ENCODE measurements around the gene NDFIP2. TPM values are rescaled to one million over a fixed set of nuclear protein-coding genes. Genes with fewer than 3 reads are reported as not detected.

Gene NDFIP2
- total and polyA plus RNA-seq, 2 donors (not counting 3 experiments of a cell fraction or from before 2014, with no cell fraction given), result 7.9 to 18.5 TPM

DNA sequence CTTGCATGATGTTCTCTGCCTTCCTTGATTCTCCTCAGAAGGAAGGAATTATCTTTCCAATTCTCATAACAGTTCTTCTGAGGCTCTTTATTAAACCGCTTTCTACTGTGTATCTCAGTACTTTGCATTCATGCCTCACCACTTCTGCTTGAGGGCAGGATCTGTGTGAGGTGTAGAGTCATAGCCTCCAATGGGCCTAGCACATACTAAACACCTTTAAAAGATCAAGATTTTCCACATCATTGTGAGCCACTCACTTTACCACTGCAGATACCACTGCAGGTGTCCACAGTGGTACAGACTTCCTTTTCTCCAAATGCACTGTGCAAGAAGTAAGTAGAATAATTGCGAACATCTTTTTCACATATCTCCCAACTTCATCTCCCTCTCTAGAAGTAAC, 76.7 kb downstream of the NDFIP2 start:
- ChIA-PET POLR2A (no interaction called here), CTCF (no interaction called here)
- Histone ChIP-seq H3K9ac (replicated peaks; ENCODE audit: extremely low read depth, insufficient read depth, low read length) (no peak overlapping the region), H3K27ac (ENCODE audit: insufficient read depth, low read depth, low read length) (no peak overlapping the region), H4K20me1 (replicated peaks; ENCODE audit: control insufficient read depth, extremely low read depth, insufficient read depth, low read length) (no peaks in the 10 kb centered on the region), H2AFZ (ENCODE audit: low read depth, low read length) (no peak overlapping the region), H3K4me3 (replicated peaks in 1 of 3; ENCODE audit: insufficient read depth in 1 of 3, low read depth in 1 of 3, low read length in 3 of 3) (no peak overlapping the region), H3K9me3 (replicated peaks; ENCODE audit: control insufficient read depth, insufficient read depth, low read length) (no peaks in the 10 kb centered on the region), H3K79me2 (ENCODE audit: control insufficient read depth, insufficient read depth, low read length) (no peaks in the 10 kb centered on the region), H3K36me3 (ENCODE audit: control insufficient read depth in 2 of 2, extremely low read depth in 1 of 2, insufficient read depth in 2 of 2, low read length in 2 of 2) (no peaks in the 10 kb centered on the region), H3K9me1 (replicated peaks; ENCODE audit: control insufficient read depth, extremely low read depth, insufficient read depth, low read length) (no peaks in the 10 kb centered on the region), H3K27me3 (ENCODE audit: control insufficient read depth in 2 of 2, insufficient read depth in 2 of 2, low read length in 2 of 2) (no peaks in the 10 kb centered on the region), H3K4me2 (ENCODE audit: insufficient read depth, low read length) (no peak overlapping the region), H3K4me1 (ENCODE audit: control insufficient read depth, extremely low read depth, insufficient read depth, low read length) (no peaks in the 10 kb centered on the region)
- DNase-seq (ENCODE audit: low read depth, low spot score), result no peak
- no peak for FAIRE-seq
- no peak for TF ChIP-seq MYC (IDR thresholded peaks at IDR 0.05; ENCODE audit: low read depth, low read length)
- TF ChIP-seq EZH2 (IDR thresholded peaks at IDR 0.05; ENCODE audit: borderline replicate concordance, low read depth, low read length, severe bottlenecking), result no peak
- TF ChIP-seq POLR2A (IDR thresholded peaks at IDR 0.05; ENCODE audit: low read depth, low read length), result no peak
- no peak for TF ChIP-seq GATA2 (IDR thresholded peaks at IDR 0.05; ENCODE audit: insufficient read depth, insufficient read length, low read depth, low read length)
- TF ChIP-seq, protein P1, sequence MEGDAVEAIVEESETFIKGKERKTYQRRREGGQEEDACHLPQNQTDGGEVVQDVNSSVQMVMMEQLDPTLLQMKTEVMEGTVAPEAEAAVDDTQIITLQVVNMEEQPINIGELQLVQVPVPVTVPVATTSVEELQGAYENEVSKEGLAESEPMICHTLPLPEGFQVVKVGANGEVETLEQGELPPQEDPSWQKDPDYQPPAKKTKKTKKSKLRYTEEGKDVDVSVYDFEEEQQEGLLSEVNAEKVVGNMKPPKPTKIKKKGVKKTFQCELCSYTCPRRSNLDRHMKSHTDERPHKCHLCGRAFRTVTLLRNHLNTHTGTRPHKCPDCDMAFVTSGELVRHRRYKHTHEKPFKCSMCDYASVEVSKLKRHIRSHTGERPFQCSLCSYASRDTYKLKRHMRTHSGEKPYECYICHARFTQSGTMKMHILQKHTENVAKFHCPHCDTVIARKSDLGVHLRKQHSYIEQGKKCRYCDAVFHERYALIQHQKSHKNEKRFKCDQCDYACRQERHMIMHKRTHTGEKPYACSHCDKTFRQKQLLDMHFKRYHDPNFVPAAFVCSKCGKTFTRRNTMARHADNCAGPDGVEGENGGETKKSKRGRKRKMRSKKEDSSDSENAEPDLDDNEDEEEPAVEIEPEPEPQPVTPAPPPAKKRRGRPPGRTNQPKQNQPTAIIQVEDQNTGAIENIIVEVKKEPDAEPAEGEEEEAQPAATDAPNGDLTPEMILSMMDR (IDR thresholded peaks at IDR 0.05; ENCODE audit: extremely low read depth in 1 of 2, insufficient read depth in 1 of 2, low read depth in 1 of 2, low read length in 2 of 2), result no peak
- TF ChIP-seq, protein P2, sequence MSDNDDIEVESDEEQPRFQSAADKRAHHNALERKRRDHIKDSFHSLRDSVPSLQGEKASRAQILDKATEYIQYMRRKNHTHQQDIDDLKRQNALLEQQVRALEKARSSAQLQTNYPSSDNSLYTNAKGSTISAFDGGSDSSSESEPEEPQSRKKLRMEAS (IDR thresholded peaks at IDR 0.05; ENCODE audit: insufficient read depth, insufficient read length), result no peak
- TF ChIP-seq POLR2AphosphoS5 (IDR thresholded peaks at IDR 0.05; ENCODE audit: insufficient read depth, low read depth, low read length), result no peak
- BruUV-seq (replicated peaks), result no TSS peak
- dilution Hi-C loops (cut with MboI; ENCODE audit: extremely low pct_ligation_motif_present, low sequenced_read_pairs) (no loop called here), intact Hi-C loops (cut with micrococcal nuclease) (no loop called here)

Measured in endothelial cell of umbilical vein (primary cell).